GM21576 (cell line): ENCODE data around the gene CAPG.
"Not testable (repeated sequence)": the region's sequence is repeated elsewhere in the genome, so short reads cannot be mapped to it uniquely, and the experiment has no call there.

Experiments used
- ATAC-seq: cut with Tn5 transposase; IDR thresholded peaks from one replicate; pipeline ENCODE4 v1.9.1; 2021; ENCODE audit warnings: mild to moderate bottlenecking, moderate library complexity; ENCODE audit not compliant: unreplicated experiment

CAPG gene

DNA sequence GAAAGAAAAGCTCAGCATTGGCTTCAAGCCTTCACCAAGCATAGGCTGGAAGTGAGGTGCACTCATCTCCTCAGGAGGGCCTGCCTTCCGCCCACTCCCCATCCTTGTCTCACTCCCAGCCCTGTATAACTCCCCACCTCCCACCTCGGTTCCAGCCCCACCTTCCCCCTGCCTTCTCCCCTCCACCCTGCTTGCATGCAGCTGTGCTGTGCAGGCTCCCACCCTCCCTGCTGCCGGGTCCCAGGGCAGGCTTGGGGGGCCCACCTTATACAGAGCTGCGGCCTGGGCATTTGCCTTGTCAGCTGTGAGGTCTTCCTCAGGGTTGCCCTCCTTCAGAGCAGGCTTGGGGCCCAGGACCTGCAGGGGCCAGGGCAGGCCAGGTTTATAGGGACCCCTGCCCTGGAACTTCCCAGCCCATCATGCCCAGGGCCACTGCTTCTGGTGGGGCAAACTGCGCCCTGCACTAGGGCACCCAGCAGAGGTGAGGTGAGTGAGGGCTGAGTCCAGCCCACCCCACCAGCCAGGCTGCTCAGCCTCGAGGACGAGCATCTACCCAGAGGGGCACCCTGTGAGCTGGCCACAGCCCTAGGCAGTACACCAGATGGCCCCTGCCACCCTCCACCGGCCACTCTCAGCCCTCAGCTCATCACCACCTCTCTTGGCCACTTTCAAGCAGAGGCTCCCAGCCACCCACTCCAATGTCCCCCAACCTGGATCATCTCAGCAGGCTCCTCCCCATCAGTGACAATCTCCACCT lies 11.6 kb downstream of the CAPG start:
- no peak for ATAC-seq

DNA sequence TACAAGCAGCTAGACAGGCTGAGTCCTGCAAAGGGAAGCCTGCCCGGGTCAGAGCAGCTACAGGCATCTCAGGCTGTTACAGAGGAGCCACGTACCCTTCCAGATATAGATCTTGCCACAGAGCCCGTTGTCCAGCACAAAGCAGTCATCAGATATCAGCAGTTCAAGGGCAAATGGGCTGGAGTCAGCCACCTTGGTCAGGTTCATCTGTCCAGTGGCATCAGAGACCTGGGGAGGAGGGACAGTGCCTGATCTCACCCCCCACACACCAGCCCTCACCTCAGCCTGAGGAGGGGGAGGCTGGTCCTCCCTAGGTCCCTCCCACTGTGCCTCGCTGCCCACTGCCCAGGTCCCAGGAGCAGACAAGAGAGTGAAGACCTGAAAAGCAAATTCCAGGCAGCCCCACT lies 12.2 kb downstream of the CAPG start:
- no peak for ATAC-seq

DNA sequence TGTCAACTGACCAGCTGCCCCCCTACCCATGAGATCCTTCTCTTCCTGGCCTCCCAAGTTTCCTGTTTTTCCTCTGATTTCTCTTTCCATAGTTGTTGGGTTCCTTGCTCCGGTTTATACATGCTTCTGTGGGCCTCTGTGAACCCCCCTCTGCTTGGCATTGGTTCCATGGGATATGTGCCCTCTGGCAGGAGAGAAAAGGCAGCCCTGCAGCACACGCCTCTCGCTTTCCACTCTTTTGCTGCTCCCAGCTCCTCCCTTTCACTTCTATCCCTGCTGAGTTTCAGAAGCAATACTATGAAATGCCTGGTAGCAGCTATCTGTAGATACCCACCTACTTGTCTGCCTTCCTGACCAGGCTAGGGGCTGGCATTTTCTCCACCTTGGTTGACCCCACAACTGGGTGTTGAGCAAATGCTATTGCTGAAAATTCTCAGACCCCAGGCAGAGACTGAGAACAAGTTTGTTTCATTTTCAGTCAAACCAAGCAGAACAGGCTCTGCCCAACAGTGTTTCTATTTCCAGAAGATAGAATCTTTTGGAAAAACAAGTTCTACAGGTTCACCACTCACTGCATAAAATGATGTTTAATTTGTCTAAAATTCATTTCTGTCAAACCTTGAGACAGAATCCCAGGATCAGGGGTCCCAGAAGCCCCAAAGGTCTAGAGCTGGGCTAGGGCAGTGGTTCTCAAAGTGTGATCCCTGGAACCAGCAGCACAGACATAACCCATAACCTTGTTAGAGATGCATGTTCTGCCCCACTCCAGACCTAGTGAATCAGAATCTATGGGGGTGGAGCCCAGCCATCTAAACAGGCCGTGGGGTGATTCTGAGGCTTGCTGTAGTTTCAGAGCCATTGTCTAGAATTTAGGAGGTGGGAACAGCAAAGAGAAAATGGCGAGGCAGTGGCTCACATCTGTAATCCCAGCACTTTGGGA lies 13.4 kb downstream of the CAPG start:
- ATAC-seq: no peak

- ATAC-seq: no peak
Observed at GRCh38 chr2:85395912-85396475, 14.2 kb downstream of the CAPG start.

DNA sequence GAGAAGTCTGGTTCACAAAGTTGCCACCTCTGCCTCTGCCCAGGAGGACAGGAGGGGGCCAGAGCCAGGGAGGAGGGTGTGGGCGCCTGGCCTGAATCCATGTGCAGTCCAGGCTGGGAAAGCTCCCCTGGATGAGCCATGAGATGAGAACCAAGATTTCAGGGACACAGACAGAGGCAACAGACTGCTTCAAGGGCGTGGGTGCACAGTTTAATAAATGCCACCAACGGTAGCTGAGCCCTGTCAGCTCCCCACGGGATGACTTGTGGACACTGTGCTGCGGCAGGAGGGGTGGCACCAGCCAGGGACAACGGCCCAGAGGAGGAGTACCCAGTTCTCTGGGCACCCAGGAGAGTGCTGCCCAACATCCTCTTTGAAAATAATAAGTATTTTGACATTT lies 15.2 kb downstream of the CAPG start:
- no peak for ATAC-seq

- ATAC-seq: no peak
Observed at GRCh38 chr2:85394261-85394681, 15.9 kb downstream of the CAPG start.

DNA sequence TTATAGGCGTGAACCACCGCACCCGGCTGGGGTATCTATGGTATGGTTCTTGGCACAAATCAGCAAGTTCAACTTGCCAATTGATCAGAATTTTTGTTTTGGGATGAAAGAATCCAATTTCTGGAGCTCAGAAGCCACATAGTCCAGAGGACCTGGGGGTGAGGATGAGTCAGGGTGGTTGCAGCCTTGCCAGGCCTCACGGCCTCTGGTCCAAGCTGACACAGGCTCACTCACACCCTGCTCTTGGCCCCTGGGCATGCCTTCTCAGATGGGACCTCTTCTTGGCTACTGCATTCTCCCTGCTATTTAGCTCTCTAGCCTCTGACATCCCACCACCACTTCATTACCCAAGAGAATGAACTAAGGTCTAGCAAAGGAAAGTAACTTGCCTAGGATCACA lies 16.3 kb downstream of the CAPG start:
- no peak for ATAC-seq

GRCh38 chr2:85390941-85391669 lies 19.1 kb downstream of the CAPG start:
- ATAC-seq: no peak

DNA sequence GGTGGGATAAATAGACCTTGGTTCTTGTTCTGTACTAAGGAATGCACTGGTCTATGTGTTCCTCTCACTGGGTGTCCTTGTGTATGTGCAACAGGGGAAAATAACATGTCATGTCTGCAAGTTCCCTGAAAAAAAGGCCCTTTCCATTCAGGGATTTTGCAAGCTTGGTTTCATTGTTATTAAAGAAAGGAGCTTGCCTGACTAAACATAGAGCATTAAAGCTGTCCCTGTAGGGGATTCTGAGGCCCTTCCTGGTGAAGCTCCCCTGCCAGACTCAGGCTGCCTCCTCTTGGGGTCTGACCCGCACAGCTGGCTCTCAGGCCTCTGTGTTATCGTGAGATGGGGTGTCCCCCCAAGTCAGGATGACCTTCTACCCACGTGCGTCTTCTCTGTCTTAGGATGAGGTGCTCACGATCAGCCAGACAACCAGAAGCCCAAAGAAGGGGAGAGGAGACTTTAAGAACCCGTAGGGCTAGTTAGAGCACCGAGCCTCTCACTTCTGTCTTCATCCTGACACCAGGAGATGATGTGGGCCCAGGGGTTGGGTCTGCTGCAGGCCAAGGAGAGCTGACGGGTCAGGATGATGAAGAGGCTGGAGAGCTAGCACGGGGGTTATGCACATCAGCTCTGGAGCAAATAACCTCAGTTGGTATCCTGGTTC lies 21.2 kb downstream of the CAPG start:
- ATAC-seq: no peak

DNA sequence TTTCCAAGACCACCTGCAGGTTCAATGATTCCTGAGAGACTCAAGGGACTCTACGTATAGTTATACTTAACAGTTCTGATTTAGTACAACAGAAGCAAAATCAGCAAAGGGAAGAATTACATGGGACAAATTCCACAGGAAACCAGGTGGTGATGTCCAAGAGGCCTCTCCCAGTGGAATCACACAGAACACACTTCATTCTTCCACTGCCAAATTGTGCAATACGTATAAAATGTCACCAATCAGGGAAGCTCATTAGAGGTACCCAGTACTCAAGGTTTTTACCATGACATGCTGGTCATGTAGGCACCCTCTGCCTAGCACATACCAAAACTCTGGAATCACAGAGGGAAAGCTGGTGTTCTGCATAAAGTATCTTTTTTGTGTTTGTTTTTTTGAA lies 22.4 kb downstream of the CAPG start:
- ATAC-seq: no peak

- no peak for ATAC-seq
Observed at GRCh38 chr2:85385746-85386145, 24.4 kb downstream of the CAPG start.

GRCh38 chr2:85383850-85384249 lies 26.3 kb downstream of the CAPG start:
- ATAC-seq: no peak

DNA sequence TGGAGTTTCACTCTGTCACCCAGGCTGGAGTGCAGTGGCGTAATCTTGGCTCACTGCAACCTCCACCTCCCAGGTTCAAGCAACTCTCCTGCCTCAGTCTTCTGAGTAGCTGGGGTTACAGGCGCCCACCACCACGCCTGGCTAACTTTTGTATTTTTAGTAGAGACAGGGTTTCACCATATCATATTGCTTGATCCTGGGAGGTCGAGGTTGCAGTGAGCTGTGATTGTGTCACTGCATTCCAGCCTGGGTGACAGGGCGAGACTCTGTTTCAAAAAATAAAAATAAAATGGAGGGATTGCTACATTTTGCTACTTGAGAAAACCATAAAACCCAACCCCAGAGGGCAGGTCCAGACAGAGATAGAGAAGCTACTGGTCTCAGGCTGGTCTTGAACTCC lies 27.0 kb downstream of the CAPG start:
- ATAC-seq: not testable (repeated sequence)

DNA sequence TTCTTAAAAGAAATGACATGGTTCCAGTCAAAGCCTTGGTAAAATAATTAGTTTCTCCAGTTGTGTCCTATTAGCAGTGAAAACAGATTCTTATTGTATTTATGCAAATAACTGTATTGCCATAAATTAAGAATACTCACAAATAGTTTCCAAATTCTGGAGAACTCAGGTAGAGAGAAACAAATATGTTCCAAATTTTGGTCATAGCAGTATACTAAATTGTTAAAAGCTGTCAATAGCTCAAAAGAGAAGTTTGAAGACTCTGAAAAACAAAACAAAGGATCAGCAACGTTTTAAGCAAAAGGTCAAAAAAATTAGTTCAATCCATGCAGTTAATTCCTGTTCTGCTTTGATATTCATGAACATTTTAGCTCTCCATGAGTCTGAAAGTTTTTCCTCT lies 30.1 kb downstream of the CAPG start:
- ATAC-seq: no peak

DNA sequence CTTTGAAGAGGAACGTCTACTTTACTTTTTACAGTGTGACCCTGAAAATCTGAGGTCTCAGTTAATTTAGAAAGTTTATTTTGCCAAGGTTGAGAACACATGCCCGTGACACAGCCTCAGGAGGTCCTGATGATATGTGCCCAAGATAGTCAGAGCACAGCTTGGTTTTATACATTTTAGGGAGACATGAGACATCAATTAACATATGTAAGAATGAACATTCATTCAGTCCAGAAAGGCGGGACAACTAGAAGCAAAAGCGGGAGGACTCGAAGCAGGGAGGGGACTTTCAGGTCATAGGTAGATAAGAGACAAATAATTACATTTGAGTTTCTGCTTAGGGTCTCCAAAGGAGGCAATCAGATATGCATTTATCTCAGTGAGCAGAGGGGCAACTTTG lies 31.9 kb downstream of the CAPG start:
- no peak for ATAC-seq

DNA sequence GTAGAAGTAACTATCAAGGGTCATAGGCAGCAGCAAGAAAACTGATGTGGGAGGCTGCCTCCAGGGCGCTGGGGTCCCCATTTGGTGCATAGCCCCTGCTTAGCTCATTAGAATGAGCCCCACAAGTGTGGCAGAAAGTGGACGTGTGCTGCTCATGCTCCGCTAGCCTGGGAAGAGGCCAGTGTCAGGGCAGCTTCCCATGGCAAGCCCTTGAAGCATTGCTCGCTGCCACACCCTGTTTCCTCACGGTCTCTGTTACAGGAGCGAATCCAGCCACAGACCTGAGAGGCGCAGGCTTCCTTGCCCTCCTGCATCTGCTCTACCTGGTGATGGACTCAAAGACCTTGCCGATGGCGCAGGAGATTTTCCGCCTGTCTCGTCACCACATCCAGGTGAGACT lies 33.1 kb downstream of the CAPG start:
- ATAC-seq: no peak

DNA sequence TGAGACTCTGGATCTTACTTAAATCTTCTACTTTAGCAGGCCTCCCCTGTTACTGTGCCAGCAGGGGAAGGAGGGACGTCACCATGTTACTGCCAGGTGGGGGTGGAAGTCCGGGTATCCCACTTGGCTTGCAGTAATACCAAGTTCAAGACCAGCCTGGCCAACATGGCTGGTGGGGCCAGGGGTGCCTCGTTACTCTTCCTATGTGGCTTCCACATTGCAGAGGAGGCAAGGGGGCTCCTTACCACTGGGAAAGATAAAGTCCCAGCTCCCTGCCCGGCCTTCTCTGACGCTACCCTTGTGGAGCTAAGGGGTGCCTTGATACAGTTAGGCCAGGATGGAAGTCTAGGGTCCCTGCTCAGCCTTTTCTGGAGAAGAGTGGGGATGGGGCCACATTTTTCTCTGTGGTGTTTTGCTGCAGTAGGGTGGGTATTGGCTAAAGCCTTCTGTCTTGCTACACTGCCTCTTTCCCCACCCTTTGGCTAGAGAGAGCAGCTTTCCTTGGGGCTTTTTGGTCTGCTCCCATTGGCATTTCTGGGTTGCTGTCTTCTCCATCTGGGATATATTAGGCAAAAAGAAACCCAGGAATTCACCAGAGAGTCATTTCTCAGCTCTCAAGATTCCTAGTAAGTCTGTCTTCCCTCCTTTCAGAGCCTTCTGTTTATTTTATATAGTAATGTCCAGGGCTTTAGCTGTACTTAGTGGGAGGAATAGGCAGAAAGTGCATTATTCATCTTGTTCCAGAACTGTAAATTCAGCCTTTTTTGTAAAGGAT lies 33.7 kb downstream of the CAPG start:
- no peak for ATAC-seq

DNA sequence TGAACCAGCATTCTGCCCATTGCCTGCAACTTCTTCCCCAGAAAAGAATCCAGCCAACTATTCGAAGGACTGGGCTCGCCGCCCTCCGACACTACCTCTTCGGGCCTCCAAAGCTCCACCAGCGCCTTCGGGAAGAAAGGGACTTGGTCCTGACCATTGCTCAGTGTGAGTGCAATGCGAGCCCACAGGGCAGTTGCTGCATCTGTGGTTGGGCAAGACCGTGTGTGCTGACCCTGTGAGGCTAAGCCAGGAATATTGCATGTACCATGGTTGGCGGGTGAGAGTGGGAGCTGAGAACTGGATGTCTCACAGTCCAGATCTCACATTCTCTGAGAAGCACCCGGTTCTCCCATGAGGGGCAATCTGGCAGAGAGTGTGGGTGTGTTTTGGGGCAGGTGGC lies 39.1 kb downstream of the CAPG start:
- no peak for ATAC-seq

GRCh38 chr2:85369500-85369899 lies 40.7 kb downstream of the CAPG start:
- no peak for ATAC-seq

- no peak for ATAC-seq
Observed at GRCh38 chr2:85368921-85369320, 41.2 kb downstream of the CAPG start.
